HepG2 (cell line): ENCODE data around the gene CYP4F2. TPM values are rescaled to one million over a fixed set of nuclear protein-coding genes. Genes with fewer than 3 reads are reported as not detected.

ENCODE experiments used
- CCDC6 ChIP-seq: sonication (generic); formaldehyde crosslinking; IDR thresholded peaks from 2 replicates; pipeline ENCODE4 v1.8.1; 2022; ENCODE audit warnings: mild to moderate bottlenecking, missing genetic modification reagents, moderate library complexity
- CSRNP2 ChIP-seq: sonication (generic); formaldehyde crosslinking; conservative IDR thresholded peaks from 2 replicates; pipeline ENCODE4 v1.8.0; 2022; ENCODE audit warnings: low read depth, missing genetic modification reagents
- ESRRA ChIP-seq: sonication (generic); formaldehyde crosslinking; IDR thresholded peaks from 2 replicates; pipeline ENCODE4 v1.5.1; 2020; ENCODE audit warnings: mild to moderate bottlenecking, low read depth, missing genetic modification reagents
- FOXA1 ChIP-seq, 2 experiments: fragments of 450-650 bp in 1 of 2; sonication (generic) in 1 of 2; formaldehyde crosslinking in 1 of 2; IDR thresholded peaks; 2 replicates each; pipeline versions ENCODE4 v1.4.0 to v1.6.1; 2016 to 2020; ENCODE audit warnings: missing genetic modification reagents in 1 of 2
- FOXK1 ChIP-seq: sonication (generic); formaldehyde crosslinking; IDR thresholded peaks from 2 replicates; pipeline ENCODE4 v1.4.0; 2020; ENCODE audit warnings: low read depth, missing genetic modification reagents, borderline replicate concordance
- GATA4 ChIP-seq: sonication (generic); IDR thresholded peaks from 2 replicates; pipeline ENCODE4 v1.6.1; 2016; ENCODE audit warnings: antibody characterized with exemption, low read depth, borderline replicate concordance
- GTF3A ChIP-seq: sonication (generic); formaldehyde crosslinking; conservative IDR thresholded peaks from 2 replicates; pipeline ENCODE4 v1.4.0; 2020; ENCODE audit warnings: mild to moderate bottlenecking, missing genetic modification reagents
- JDP2 ChIP-seq: sonication (generic); formaldehyde crosslinking; IDR thresholded peaks from 2 replicates; pipeline ENCODE4 v1.8.1; 2022; ENCODE audit warnings: missing genetic modification reagents, borderline replicate concordance
- KAT8 ChIP-seq: IDR thresholded peaks from 2 replicates; pipeline ENCODE4 v1.6.1; 2016; ENCODE audit warnings: missing genetic modification reagents, missing compliant biosample characterization
- PAWR ChIP-seq: sonication (generic); formaldehyde crosslinking; IDR thresholded peaks from 2 replicates; pipeline ENCODE4 v1.4.0; 2020; ENCODE audit warnings: missing genetic modification reagents, mild to moderate bottlenecking, borderline replicate concordance
- REXO4 ChIP-seq: sonication (generic); formaldehyde crosslinking; IDR thresholded peaks from 2 replicates; pipeline ENCODE4 v1.8.0; 2022; ENCODE audit warnings: missing genetic modification reagents, mild to moderate bottlenecking, borderline replicate concordance
- TFDP1 ChIP-seq: IDR thresholded peaks from 2 replicates; pipeline ENCODE4 v1.6.1; 2016; ENCODE audit warnings: missing compliant biosample characterization, missing genetic modification reagents, borderline replicate concordance
- THRA ChIP-seq: sonication (generic); formaldehyde crosslinking; IDR thresholded peaks from 2 replicates; pipeline ENCODE4 v1.4.0; 2020; ENCODE audit warnings: missing genetic modification reagents, borderline replicate concordance
- ZBTB34 ChIP-seq: sonication (generic); formaldehyde crosslinking; IDR thresholded peaks from 2 replicates; pipeline ENCODE4 v1.8.0; 2022; ENCODE audit warnings: mild to moderate bottlenecking, missing genetic modification reagents
- ZNF143 ChIP-seq: sonication (generic); formaldehyde crosslinking; IDR thresholded peaks from 2 replicates; pipeline ENCODE4 v1.4.0; 2020; ENCODE audit warnings: missing genetic modification reagents
- ZNF225 ChIP-seq: sonication (generic); formaldehyde crosslinking; IDR thresholded peaks from 2 replicates; pipeline ENCODE4 v1.4.0; 2020; ENCODE audit warnings: mild to moderate bottlenecking, missing genetic modification reagents
- ZNF562 ChIP-seq: sonication (generic); formaldehyde crosslinking; IDR thresholded peaks from 2 replicates; pipeline ENCODE4 v1.8.0; 2022; ENCODE audit warnings: missing genetic modification reagents, borderline replicate concordance
- polyA plus RNA-seq, 8 experiments: library from polyadenylated mRNA; depleted of rRNA in 3 of 8; stranded (reverse) in 7 of 8; unstranded in 1 of 8; fragments of >200 nt; fragmentation: Illumina TruSeq in 4 of 8; extraction: Trizol in 4 of 8; gene quantifications; 2 replicates each; pipeline versions ENCODE4 v1.2.1 to v1.2.3, GENCODE V29; 2011 to 2016; ENCODE audit warnings: low read depth in 4 of 8, missing spikeins in 1 of 8, mixed read lengths in 1 of 8; ENCODE audit not compliant: insufficient read depth in 1 of 8
- total RNA-seq, 5 experiments: library from RNA; depleted of rRNA; stranded (reverse); fragments of >200 nt; fragmentation: Illumina TruSeq; extraction: Trizol; gene quantifications; 2 replicates each; pipeline ENCODE4 v1.2.3, GENCODE V29; 2016; ENCODE audit warnings: low read depth in 1 of 5
- TF ChIP-seq, protein P1 (sequence below): IDR thresholded peaks from 2 replicates; pipeline ENCODE4 v1.6.1; 2016; ENCODE audit warnings: missing genetic modification reagents, missing compliant biosample characterization

CYP4F2 gene
- total and polyA plus RNA-seq, 2 of the 13 experiments (the other 11 are each of a cell fraction or from before 2014, with no cell fraction given), result 3.7 to 3.9 TPM

GRCh38 chr19:15934332-15935078 lies 36.6 kb upstream of the CYP4F2 start, which contains the start of gene CYP4F11 (continued):
- TF ChIP-seq CSRNP2 (CRISPR knock-in tag), result no peak
- no peak for TF ChIP-seq GTF3A (CRISPR knock-in tag)
- TF ChIP-seq GATA4, result no peak; the same call in 1 of the 2 replicates
- TF ChIP-seq PAWR (CRISPR knock-in tag), result no peak
- TF ChIP-seq TFDP1 (CRISPR knock-in tag), result no peak
- no peak for TF ChIP-seq ZBTB34
- TF ChIP-seq ZNF225, result no peak
- TF ChIP-seq CCDC6, result no peak
- TF ChIP-seq ESRRA (CRISPR knock-in tag), result 0 out of 2 replicates have a peak, but pooled peaks have one; percentile 33
- TF ChIP-seq, protein P1, sequence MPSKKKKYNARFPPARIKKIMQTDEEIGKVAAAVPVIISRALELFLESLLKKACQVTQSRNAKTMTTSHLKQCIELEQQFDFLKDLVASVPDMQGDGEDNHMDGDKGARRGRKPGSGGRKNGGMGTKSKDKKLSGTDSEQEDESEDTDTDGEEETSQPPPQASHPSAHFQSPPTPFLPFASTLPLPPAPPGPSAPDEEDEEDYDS (CRISPR knock-in tag), result 0 out of 2 replicates have a peak, but pooled peaks have one; percentile 47
- no peak for TF ChIP-seq ZNF562 (CRISPR knock-in tag)
- peak; percentile 54; the same call in 1 of the 2 replicates for TF ChIP-seq KAT8 (CRISPR knock-in tag)
- no peak for TF ChIP-seq JDP2 (CRISPR knock-in tag)
- peak; percentile 45; the same call in 1 of the 2 replicates for TF ChIP-seq THRA
- TF ChIP-seq FOXA1 (IDR thresholded peaks at IDR 0.05), result peak; percentile 53; the same call in 1 of the 2 replicates
- peak; percentile 92 for TF ChIP-seq FOXA1 (CRISPR knock-in tag; IDR thresholded peaks at IDR 0.05)
- TF ChIP-seq ZNF143 (CRISPR knock-in tag), result no peak
- TF ChIP-seq FOXK1 (CRISPR knock-in tag), result no peak
- TF ChIP-seq REXO4 (CRISPR knock-in tag), result no peak
